T-helper 17 cell (primary cell): Measurements from ENCODE around the gene FGFR3. TPM values are rescaled to one million over a fixed set of nuclear protein-coding genes. Genes with fewer than 3 reads are reported as not detected.
"Not testable (repeated sequence)": the region's sequence is repeated elsewhere in the genome, so short reads cannot be mapped to it uniquely, and the experiment has no call there.

Source experiments
- ATAC-seq: fragments of 150-1000 bp; cut with Tn5 transposase; 2 replicates; pipeline ENCODE4 v1.10.0; 2021; ENCODE audit warnings: mild to moderate bottlenecking, moderate library complexity
- DNase-seq, 3 donors: peaks; one replicate each; pipeline versions ENCODE4 v3.0.0 to v3.0.0-alpha.2; 2020 to 2021
- H3K9me3 ChIP-seq: one replicate; pipeline ENCODE4 v1.7.0; 2013; ENCODE audit warnings: low read length, mild to moderate bottlenecking; ENCODE audit not compliant: control insufficient read depth, poor library complexity, severe bottlenecking
- H3K27ac Mint-ChIP-seq: one replicate; pipeline ENCODE4 v1.8.0; 2022; ENCODE audit warnings: mild to moderate bottlenecking, moderate library complexity, mixed read lengths
- H3K27me3 Mint-ChIP-seq: one replicate; pipeline ENCODE4 v1.8.0; 2022; ENCODE audit warnings: mixed read lengths
- H3K36me3 Mint-ChIP-seq: one replicate; pipeline ENCODE4 v1.8.0; 2022; ENCODE audit warnings: low read depth, mixed read lengths
- H3K4me1 Mint-ChIP-seq: one replicate; pipeline ENCODE4 v1.8.0; 2022; ENCODE audit warnings: mild to moderate bottlenecking, mixed read lengths
- H3K4me3 Mint-ChIP-seq: one replicate; pipeline ENCODE4 v1.8.0; 2022; ENCODE audit warnings: mild to moderate bottlenecking, moderate library complexity, mixed read lengths
- total RNA-seq, 4 donors: library from RNA in 2 of 4; stranded (reverse) in 2 of 4; gene quantifications; one replicate each; pipeline ENCODE4 v1.2.3 and lab custom pipeline; 2022 to 2026

FGFR3 gene
- total RNA-seq, 2 donors from 2014 or later, result 0.12 TPM; not detected in 1

DNA sequence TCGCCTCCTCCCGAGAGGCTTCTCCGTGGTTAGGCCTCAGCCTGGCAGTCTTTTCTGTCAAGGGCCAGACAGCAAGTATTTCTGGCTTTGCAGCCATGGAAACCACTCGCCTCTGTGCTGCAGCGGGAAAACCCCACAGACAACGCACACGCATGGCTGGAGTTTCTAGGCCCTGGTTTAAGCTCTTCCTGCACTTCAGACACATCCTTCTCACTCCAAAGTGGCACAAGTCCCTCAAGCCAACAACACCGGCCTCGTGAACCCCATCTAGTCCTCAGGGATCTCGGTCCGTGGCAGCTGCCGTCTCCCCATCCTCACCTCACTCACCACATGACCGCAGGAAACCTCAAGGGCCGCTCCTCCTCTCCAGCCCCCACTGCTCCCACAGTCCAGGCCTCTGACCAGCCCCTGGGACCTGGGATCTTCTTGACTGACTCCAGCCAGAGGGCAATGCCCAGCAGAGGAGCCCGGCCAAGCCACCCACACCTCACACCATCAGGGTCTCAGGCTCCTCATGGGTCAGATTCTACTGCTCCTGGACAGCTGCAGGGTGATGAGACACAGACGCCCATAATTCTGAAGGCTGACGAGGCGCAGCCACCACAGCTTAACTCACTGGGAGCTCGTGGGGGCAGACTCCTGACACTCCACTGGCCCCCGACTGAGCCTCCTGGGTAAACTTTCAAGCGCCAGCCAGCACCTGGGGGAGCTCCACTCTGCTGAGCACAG is 41.1 kb downstream of the FGFR3 start:
- Mint-ChIP-seq H3K27me3 (no peaks in the 10 kb centered on the region), H3K4me1 (peaks cover 11% of the 10 kb centered on the region), H3K27ac (no peak overlapping the region), H3K4me3 (no peak overlapping the region), H3K36me3 (peaks cover 15% of the 10 kb centered on the region)
- H3K9me3 ChIP-seq, result no peaks in the 10 kb centered on the region
- DNase-seq, result no peak
- peak; percentile 41 for ATAC-seq

DNA sequence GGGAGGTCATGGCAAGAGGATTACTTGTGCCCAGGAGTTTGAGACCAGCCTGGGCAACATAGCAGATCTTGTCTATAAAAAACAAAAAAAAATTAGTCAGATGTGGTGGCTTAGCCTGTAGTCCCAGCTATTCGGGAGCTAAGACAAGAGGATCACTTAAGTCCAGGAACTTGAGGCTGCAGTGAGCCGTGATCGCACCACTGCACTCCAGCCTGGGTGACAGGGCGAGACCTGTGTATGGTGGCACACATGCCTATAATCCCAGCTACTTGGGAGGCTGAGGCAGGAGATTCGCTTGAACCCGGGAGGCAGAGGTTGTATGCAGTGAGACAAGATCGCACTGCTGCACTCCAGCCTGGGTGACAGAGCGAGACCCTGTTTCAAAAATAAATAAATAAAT is 42.7 kb downstream of the FGFR3 start:
- not testable (repeated sequence) for H3K4me1 Mint-ChIP-seq, DNase-seq, H3K4me3 Mint-ChIP-seq, ATAC-seq, H3K9me3 ChIP-seq, H3K27me3 Mint-ChIP-seq
- H3K36me3 Mint-ChIP-seq, result peaks cover 16% of the 10 kb centered on the region
- H3K27ac Mint-ChIP-seq, result peak overlapping the region; percentile 41

DNA sequence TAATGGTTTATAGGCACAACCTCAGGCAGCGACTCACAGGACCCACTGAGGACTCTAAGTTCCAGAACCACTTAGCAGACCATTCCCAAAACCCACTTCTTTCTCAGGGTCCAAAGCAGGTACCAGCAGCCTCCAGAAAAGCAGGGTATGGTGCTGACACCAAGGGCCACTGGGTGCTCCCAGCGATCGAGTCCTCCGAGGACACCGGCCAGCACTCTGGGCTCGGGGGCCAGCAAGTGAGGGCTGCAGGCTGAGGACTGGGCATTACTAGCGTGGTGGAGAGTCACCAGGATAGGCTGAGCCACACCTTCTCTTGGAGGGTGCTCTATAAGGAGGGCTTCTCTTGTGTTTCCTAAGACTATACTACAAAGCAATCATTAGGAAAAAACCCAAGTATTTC is 43.6 kb downstream of the FGFR3 start:
- Mint-ChIP-seq H3K27me3 (no peaks in the 10 kb centered on the region), H3K4me1 (peaks cover 8% of the 10 kb centered on the region), H3K27ac (peak overlapping the region; percentile 41), H3K36me3 (peaks cover 14% of the 10 kb centered on the region), H3K4me3 (no peak overlapping the region)
- ATAC-seq (no peak), DNase-seq (no peak)
- H3K9me3 ChIP-seq, result no peaks in the 10 kb centered on the region

DNA sequence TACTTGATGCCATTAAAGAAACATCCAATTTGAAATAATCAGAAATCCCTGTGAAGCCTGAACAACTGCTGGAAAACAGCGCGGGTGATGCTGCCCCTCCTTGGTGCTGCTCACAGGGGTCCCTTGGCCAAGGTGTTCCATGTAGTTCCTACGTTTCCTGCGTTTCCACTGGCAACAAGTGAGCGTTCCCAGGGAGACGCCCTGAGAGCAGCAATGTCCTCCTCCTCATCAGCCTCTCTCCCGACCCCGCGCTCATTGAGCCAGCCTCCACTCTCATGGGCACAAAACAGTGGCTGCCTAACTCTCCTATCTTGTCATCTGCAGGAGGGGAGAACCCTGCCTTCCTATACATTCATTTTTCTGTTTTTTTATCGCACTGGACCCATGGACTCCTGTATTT is 44.0 kb downstream of the FGFR3 start:
- DNase-seq (no peak), ATAC-seq (no peak)
- no peaks in the 10 kb centered on the region for H3K9me3 ChIP-seq
- H3K4me1 Mint-ChIP-seq, result peaks cover 10% of the 10 kb centered on the region
- no peak overlapping the region for H3K27ac Mint-ChIP-seq
- H3K36me3 Mint-ChIP-seq, result peaks cover 13% of the 10 kb centered on the region
- H3K4me3 Mint-ChIP-seq, result no peak overlapping the region
- no peaks in the 10 kb centered on the region for H3K27me3 Mint-ChIP-seq

DNA sequence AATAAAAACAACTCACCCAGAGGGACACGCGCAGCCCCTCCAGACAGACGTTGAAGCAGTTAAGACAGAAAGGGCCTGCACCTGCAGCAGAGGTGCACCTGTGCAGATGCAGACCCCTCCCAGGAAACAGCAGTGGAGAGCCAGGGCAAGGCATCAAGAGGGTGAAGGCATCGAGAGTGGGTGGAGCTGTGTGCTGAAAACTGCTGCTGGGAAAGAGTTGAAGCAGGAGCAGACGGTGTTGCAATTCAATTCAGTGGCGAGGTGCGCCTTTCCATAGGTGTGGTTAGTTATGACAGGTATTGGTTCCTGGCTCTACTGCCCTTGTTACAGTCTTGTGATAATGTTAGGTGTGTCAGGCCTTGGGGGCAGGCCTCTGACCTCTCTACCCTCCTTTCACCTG is 46.2 kb downstream of the FGFR3 start:
- H3K27me3 Mint-ChIP-seq, result no peaks in the 10 kb centered on the region
- H3K9me3 ChIP-seq, result no peaks in the 10 kb centered on the region
- peaks cover 13% of the 10 kb centered on the region for H3K4me1 Mint-ChIP-seq
- H3K36me3 Mint-ChIP-seq, result peaks cover 8% of the 10 kb centered on the region
- DNase-seq (no peak), ATAC-seq (no peak)
- no peak overlapping the region for H3K27ac Mint-ChIP-seq
- H3K4me3 Mint-ChIP-seq, result no peak overlapping the region

DNA sequence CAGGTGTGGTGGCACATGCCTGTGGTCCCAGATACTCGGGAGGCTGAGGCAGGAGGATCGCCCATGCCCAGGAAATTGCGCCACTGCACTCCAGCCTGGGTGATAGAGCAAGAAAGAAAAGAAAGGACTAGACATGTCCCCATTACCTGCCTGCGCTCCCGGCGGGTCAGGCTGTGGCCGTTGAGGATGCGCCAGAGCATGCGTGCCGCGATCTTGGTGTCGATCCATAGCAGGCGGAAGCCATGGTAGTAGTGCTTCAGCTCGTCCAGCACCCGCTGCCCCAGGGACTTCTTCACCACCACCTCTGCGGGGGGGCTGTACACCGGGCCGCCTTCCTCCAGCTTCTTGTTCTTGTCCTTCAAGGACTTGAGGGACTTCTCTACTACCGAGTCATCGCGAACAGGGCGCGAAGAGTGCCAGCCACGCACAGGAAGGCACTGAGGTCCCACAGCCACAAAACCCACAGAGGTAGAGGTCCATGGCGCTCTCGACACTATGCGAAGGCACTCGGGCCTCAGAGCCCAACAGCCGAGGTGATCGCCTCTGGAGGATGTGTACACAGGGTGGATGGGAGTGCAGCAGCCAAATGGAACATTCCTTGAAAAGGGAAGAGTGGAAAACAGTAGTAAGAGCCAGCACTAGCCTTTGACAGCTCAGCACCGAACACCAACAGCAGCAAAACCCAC is 48.3 kb downstream of the FGFR3 start:
- Mint-ChIP-seq H3K27ac (peak overlapping the region; percentile 32), H3K36me3 (peaks cover 6% of the 10 kb centered on the region), H3K4me1 (peaks cover 11% of the 10 kb centered on the region), H3K4me3 (no peak overlapping the region), H3K27me3 (no peaks in the 10 kb centered on the region)
- no peak for ATAC-seq
- no peak for DNase-seq
- no peaks in the 10 kb centered on the region for H3K9me3 ChIP-seq

GRCh38 chr4:1841887-1842210 is 48.8 kb downstream of the FGFR3 start:
- ATAC-seq, result no peak
- Mint-ChIP-seq H3K4me3 (no peak overlapping the region), H3K27ac (peak overlapping the region; percentile 32), H3K27me3 (no peaks in the 10 kb centered on the region), H3K4me1 (peaks cover 14% of the 10 kb centered on the region), H3K36me3 (peaks cover 4% of the 10 kb centered on the region)
- H3K9me3 ChIP-seq, result no peaks in the 10 kb centered on the region
- no peak for DNase-seq

DNA sequence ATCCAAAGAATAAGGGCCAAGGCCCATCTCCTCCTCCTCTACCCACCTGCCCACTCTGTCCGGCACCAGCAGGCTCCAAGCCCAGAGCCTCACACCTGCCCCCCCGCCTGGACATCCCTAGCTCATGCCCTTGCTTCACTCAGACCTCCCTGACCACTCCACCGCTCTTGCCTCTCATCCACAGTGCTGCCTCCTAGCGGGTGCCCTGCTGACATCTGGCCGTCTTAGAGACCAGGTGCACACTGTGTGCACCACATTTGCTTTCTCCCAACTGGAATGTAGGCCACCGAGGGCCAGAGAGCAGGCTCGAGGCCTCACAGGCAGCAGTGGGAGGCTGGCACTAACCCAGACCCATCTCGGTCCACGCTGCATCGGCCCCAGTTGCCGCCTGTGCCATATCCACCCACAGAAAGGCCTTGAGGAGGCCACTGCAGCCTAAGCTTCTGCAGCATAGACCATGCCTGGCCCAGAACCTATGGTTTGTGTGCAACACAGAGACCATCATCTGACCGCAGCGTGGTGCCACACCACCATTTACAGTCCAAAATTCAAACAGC is 49.3 kb downstream of the FGFR3 start:
- H3K4me3 Mint-ChIP-seq, result no peak overlapping the region
- H3K9me3 ChIP-seq, result no peaks in the 10 kb centered on the region
- no peak for DNase-seq
- H3K4me1 Mint-ChIP-seq, result peaks cover 13% of the 10 kb centered on the region
- ATAC-seq, result no peak
- peaks cover 4% of the 10 kb centered on the region for H3K36me3 Mint-ChIP-seq
- H3K27me3 Mint-ChIP-seq, result no peaks in the 10 kb centered on the region
- H3K27ac Mint-ChIP-seq, result no peak overlapping the region

DNA sequence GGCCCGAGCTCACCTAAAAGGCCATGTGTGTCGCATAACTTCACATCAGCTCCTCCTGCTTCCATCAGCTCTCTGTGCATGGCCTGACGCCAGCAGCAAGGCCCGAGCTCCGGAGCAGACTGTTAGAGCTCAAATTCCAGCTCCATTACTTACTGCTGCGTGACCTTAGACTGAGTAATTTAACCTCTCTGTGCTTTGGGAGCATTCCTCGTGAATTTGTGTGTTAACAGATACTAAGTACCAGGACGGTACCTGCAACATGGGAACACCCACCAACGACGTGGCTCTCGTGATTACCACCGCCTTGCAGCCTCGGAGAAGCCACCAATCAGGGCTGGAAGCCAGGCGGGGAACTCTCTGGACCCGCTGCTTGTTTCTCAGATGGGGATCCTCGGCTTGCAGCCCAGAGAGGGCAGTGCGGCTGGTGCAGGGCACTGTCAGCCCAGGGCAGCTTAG is 49.9 kb downstream of the FGFR3 start:
- H3K9me3 ChIP-seq, result no peaks in the 10 kb centered on the region
- H3K4me3 Mint-ChIP-seq, result no peak overlapping the region
- no peak overlapping the region for H3K27ac Mint-ChIP-seq
- no peak for ATAC-seq
- H3K36me3 Mint-ChIP-seq, result peaks cover 4% of the 10 kb centered on the region
- no peak for DNase-seq
- no peaks in the 10 kb centered on the region for H3K27me3 Mint-ChIP-seq
- peaks cover 13% of the 10 kb centered on the region for H3K4me1 Mint-ChIP-seq

DNA sequence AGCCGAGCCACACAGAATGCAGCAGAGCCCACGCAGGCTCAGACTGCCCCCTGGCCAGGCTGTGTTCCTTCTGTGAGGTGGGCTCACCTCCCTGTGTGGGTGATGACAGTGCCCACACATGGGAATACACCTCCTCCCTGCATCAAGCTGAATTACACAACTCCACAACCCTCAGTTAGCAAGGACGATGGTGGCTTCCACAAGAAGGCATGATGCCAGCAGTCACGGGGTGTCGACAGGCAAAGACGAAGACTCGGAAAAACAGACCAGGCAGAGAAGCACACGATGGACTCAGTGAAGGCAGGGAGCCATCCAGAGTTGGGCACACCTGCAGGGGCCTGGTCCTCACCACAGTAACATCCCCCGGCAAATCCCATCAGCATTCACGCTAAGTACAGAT is 50.8 kb downstream of the FGFR3 start:
- Mint-ChIP-seq H3K27ac (no peak overlapping the region), H3K4me3 (no peak overlapping the region), H3K4me1 (peaks cover 13% of the 10 kb centered on the region), H3K36me3 (peaks cover 4% of the 10 kb centered on the region), H3K27me3 (no peaks in the 10 kb centered on the region)
- ATAC-seq (no peak), DNase-seq (no peak)
- no peaks in the 10 kb centered on the region for H3K9me3 ChIP-seq

GRCh38 chr4:1844618-1845017 is 51.5 kb downstream of the FGFR3 start:
- not testable (repeated sequence) for H3K36me3 Mint-ChIP-seq, ATAC-seq, DNase-seq, H3K4me3 Mint-ChIP-seq, H3K27ac Mint-ChIP-seq, H3K9me3 ChIP-seq, H3K27me3 Mint-ChIP-seq
- peaks cover 11% of the 10 kb centered on the region for H3K4me1 Mint-ChIP-seq

DNA sequence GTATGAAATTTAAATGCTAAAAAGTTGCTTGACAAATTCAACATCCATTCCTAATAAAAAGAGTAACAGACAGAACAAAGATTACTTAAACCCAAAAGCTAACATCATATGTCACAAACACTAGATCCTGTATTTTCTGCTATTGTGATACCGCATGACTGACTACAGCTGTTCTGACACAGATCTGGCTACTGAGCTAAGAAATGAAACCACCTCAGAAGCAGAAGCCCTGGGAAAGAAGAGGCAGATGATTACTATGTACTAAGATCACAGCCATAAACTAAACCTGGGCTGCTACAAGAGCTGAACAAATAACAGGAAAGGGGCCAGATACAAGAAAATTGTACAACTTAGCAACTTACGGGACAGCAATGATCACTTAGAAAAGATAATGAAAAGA is 53.5 kb downstream of the FGFR3 start:
- ATAC-seq (no peak), DNase-seq (no peak)
- no peaks in the 10 kb centered on the region for H3K9me3 ChIP-seq
- H3K4me1 Mint-ChIP-seq, result peaks cover 15% of the 10 kb centered on the region
- no peak overlapping the region for H3K4me3 Mint-ChIP-seq
- no peak overlapping the region for H3K27ac Mint-ChIP-seq
- H3K27me3 Mint-ChIP-seq, result no peaks in the 10 kb centered on the region
- H3K36me3 Mint-ChIP-seq, result no peaks in the 10 kb centered on the region

GRCh38 chr4:1850276-1850675 is 57.2 kb downstream of the FGFR3 start:
- ATAC-seq (no peak), DNase-seq (no peak)
- H3K27ac Mint-ChIP-seq, result no peak overlapping the region
- H3K4me3 Mint-ChIP-seq, result no peak overlapping the region
- H3K27me3 Mint-ChIP-seq, result no peaks in the 10 kb centered on the region
- H3K4me1 Mint-ChIP-seq, result peaks cover 25% of the 10 kb centered on the region
- H3K9me3 ChIP-seq, result no peaks in the 10 kb centered on the region
- H3K36me3 Mint-ChIP-seq, result no peaks in the 10 kb centered on the region

DNA sequence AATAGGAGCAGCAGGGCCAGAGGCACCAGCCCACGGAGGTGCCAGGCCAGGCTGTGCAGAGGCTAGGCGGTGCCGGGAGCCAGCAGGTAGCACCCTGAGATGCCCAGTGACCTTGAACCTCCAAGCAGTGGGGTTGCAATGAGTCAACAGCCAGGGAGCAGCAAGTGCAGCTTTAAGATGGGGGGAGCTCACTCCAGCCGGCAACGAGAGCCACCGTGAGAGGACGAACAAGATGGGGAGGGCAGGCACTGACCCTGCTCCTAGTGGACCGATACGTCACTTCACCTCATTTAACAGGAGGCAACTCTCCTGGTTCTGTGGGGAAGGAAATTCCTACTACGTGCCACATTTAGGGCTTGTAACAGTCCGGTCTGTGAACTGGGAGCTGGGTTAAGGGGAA is 58.1 kb downstream of the FGFR3 start:
- ATAC-seq (no peak), DNase-seq (no peak)
- Mint-ChIP-seq H3K4me1 (peaks cover 25% of the 10 kb centered on the region), H3K27me3 (no peaks in the 10 kb centered on the region), H3K4me3 (no peak overlapping the region), H3K27ac (peak overlapping the region; percentile 39), H3K36me3 (no peaks in the 10 kb centered on the region)
- no peaks in the 10 kb centered on the region for H3K9me3 ChIP-seq
